GM12892 (cell line): ENCODE measurements around the gene SYCP3.

ENCODE experiments used
- POLR2A ChIP-seq: IDR thresholded peaks from 2 replicates; pipeline ENCODE4 v1.6.1; 2011; ENCODE audit warnings: low read depth, low read length, control low read depth
- POLR2AphosphoS5 ChIP-seq: IDR thresholded peaks from 2 replicates; pipeline ENCODE4 v1.6.1; 2011; ENCODE audit warnings: low read depth, low read length, control low read depth
- TAF1 ChIP-seq: IDR thresholded peaks from 2 replicates; pipeline ENCODE4 v1.6.1; 2011; ENCODE audit warnings: low read depth, mild to moderate bottlenecking, control low read depth, low read length, borderline replicate concordance

GRCh38 chr12:101713930-101714329, 25.3 kb downstream of the SYCP3 start:
- TF ChIP-seq POLR2A: no peak
- no peak for TF ChIP-seq POLR2AphosphoS5
- TF ChIP-seq TAF1: no peak
